Common myeloid progenitor, CD34-positive (primary cell): Measurements from ENCODE around the gene FLII.

Experiments
- CTCF ChIA-PET: fragments of 350-600 bp; sonication (Branson Sonifier 250); formaldehyde crosslinking; loops from one replicate; lab custom pipeline; 2021; ENCODE audit warnings: antibody characterized with exemption; lab: Charles Lee
- POLR2A ChIA-PET: fragments of 350-600 bp; sonication (Branson Sonifier 250); formaldehyde crosslinking; loops from one replicate; lab custom pipeline; 2021; ENCODE audit warnings: antibody characterized with exemption; lab: Charles Lee
- DNase-seq, 3 donors: peaks; one replicate each; pipeline versions ENCODE4 v3.0.0 to v3.0.0-alpha.2; 2013
- H3K27ac ChIP-seq, 2 experiments: 1 replicate in 1 of 2; 2 replicates in 1 of 2; pipeline ENCODE4 v1.7.0; 2013; ENCODE audit warnings: inconsistent platforms in 2 of 2, low read length in 2 of 2, mild to moderate bottlenecking in 2 of 2, low read depth in 1 of 2, moderate library complexity in 1 of 2; ENCODE audit not compliant: severe bottlenecking in 2 of 2, insufficient read depth in 1 of 2, poor library complexity in 1 of 2
- H3K27me3 ChIP-seq, 5 experiments: replicated peaks in 2 of 5; 1 replicate in 3 of 5; 2 replicates in 2 of 5; pipeline versions ENCODE4 v1.6.1 to v1.7.0; 2013; ENCODE audit warnings: low read length in 4 of 5, mild to moderate bottlenecking in 2 of 5, moderate library complexity in 2 of 5, inconsistent platforms in 1 of 5; ENCODE audit not compliant: insufficient read depth in 5 of 5, control insufficient read depth in 4 of 5
- H3K36me3 ChIP-seq, 4 experiments: 1 replicate in 2 of 4; 2 replicates in 2 of 4; pipeline versions ENCODE4 v1.6.1 to v1.7.0; 2013; ENCODE audit warnings: low read length in 3 of 4, control low read depth in 1 of 4, mild to moderate bottlenecking in 1 of 4; ENCODE audit not compliant: control insufficient read depth in 4 of 4, insufficient read depth in 4 of 4
- H3K4me1 ChIP-seq, 4 experiments: 1 replicate in 3 of 4; 2 replicates in 1 of 4; pipeline versions ENCODE4 v1.6.1 to v1.7.1; 2013; ENCODE audit warnings: low read length in 3 of 4, mild to moderate bottlenecking in 3 of 4, control low read depth in 1 of 4, inconsistent platforms in 1 of 4, moderate library complexity in 1 of 4; ENCODE audit not compliant: control insufficient read depth in 4 of 4, insufficient read depth in 4 of 4; ENCODE audit errors: control extremely low read depth in 1 of 4
- H3K4me3 ChIP-seq, 7 experiments: 1 replicate in 4 of 7; 2 replicates in 3 of 7; pipeline versions ENCODE4 v1.5.1 to v1.7.0; 2013; ENCODE audit warnings: mild to moderate bottlenecking in 7 of 7, low read length in 6 of 7, moderate library complexity in 6 of 7, inconsistent platforms in 2 of 7, low read depth in 2 of 7, control low read depth in 1 of 7; ENCODE audit not compliant: insufficient read depth in 4 of 7, control insufficient read depth in 1 of 7; ENCODE audit errors: extremely low read depth in 1 of 7
- H3K9me3 ChIP-seq, 5 experiments: 1 replicate in 4 of 5; 2 replicates in 1 of 5; pipeline versions ENCODE4 v1.6.1 to v1.7.1; 2013; ENCODE audit warnings: low read length in 4 of 5, mild to moderate bottlenecking in 2 of 5, inconsistent platforms in 1 of 5, low read depth in 1 of 5, moderate library complexity in 1 of 5; ENCODE audit not compliant: control insufficient read depth in 4 of 5, insufficient read depth in 2 of 5; ENCODE audit errors: control extremely low read depth in 1 of 5
- WGBS: methylation state at CpG from one replicate; pipeline ENCODE4 v1.1.5; 2013; ENCODE audit not compliant: insufficient coverage; 5-methylcytosine and 5-hydroxymethylcytosine counted together

The FLII gene

GRCh38 chr17:18213666-18214270 lies 44.8 kb downstream of the FLII start:
- Histone ChIP-seq H3K4me1 (peaks cover 0 to under 1% (median 0%) of the 10 kb centered on the region in 4 experiments), H3K9me3 (no peaks in the 10 kb centered on the region), H3K4me3 (no peak overlapping the region), H3K27me3 (no peaks in the 10 kb centered on the region), H3K36me3 (peaks cover 2 to 24% (median 17%) of the 10 kb centered on the region in 4 experiments), H3K27ac (no peak overlapping the region)
- CTCF ChIA-PET = interaction anchor here (1.1 kb wide), 1 partner anchor 10 kb away, joined by 4 read pairs; no protein-coding TSS in a partner anchor
- peak in 1 of 3 donors; percentile 7 for DNase-seq
- POLR2A ChIA-PET = no interaction called here
- WGBS = 82% methylated on average over 5 of the region's 7 CpGs

- H3K9me3 ChIP-seq = no peaks in the 10 kb centered on the region
- no peaks in the 10 kb centered on the region for H3K27me3 ChIP-seq
- WGBS = 97% methylated on average over 17 of the region's 19 CpGs
- no peaks in the 10 kb centered on the region for H3K4me1 ChIP-seq
- ChIA-PET CTCF (interaction anchor here (0.7 to 1.8 kb wide), 4 partner anchors 10 to 52 kb away, joined by 3 to 6 read pairs (median 4); no protein-coding TSS in a partner anchor), POLR2A (no interaction called here)
- no peak overlapping the region for H3K27ac ChIP-seq
- H3K36me3 ChIP-seq = peaks cover 11 to 71% (median 50%) of the 10 kb centered on the region in 4 experiments
- DNase-seq = no peak
- no peak overlapping the region for H3K4me3 ChIP-seq
Measured at GRCh38 chr17:18208092-18208491, 50.4 kb downstream of the FLII start.

GRCh38 chr17:18206962-18207361 lies 51.6 kb downstream of the FLII start:
- DNase-seq = no peak
- H3K27ac ChIP-seq = no peak overlapping the region
- CTCF ChIA-PET = interaction anchor here (1.1 to 1.8 kb wide), 2 partner anchors 11 to 14 kb away, joined by 3 to 6 read pairs; no protein-coding TSS in a partner anchor
- H3K4me3 ChIP-seq = no peak overlapping the region
- no peaks in the 10 kb centered on the region for H3K9me3 ChIP-seq
- POLR2A ChIA-PET = no interaction called here
- no peaks in the 10 kb centered on the region for H3K27me3 ChIP-seq
- H3K36me3 ChIP-seq = peaks cover 11 to 77% (median 54%) of the 10 kb centered on the region in 4 experiments
- H3K4me1 ChIP-seq = no peaks in the 10 kb centered on the region

GRCh38 chr17:18205861-18206260 lies 52.7 kb downstream of the FLII start:
- CTCF ChIA-PET = interaction anchor here (0.8 kb wide), 1 partner anchor 8 kb away, joined by 3 read pairs; no protein-coding TSS in a partner anchor
- H3K36me3 ChIP-seq = peaks cover 11 to 79% (median 56%) of the 10 kb centered on the region in 4 experiments
- H3K4me1 ChIP-seq = no peaks in the 10 kb centered on the region
- WGBS = 90% methylated on average over 2 of the region's 2 CpGs
- DNase-seq = no peak
- no peak overlapping the region for H3K4me3 ChIP-seq
- no peaks in the 10 kb centered on the region for H3K27me3 ChIP-seq
- H3K27ac ChIP-seq = no peak overlapping the region
- POLR2A ChIA-PET = no interaction called here
- H3K9me3 ChIP-seq = no peaks in the 10 kb centered on the region

GRCh38 chr17:18203308-18203707 lies 55.2 kb downstream of the FLII start:
- peaks cover 8 to 77% (median 51%) of the 10 kb centered on the region in 4 experiments for H3K36me3 ChIP-seq
- WGBS = 98% methylated on average over 6 of the region's 7 CpGs
- no peaks in the 10 kb centered on the region for H3K4me1 ChIP-seq
- CTCF ChIA-PET = interaction anchor here (0.7 to 3.1 kb wide), 4 partner anchors 10 to 93 kb away, joined by 3 to 10 read pairs (median 4); no protein-coding TSS in a partner anchor
- POLR2A ChIA-PET = no interaction called here
- DNase-seq = no peak
- H3K27ac ChIP-seq = no peak overlapping the region
- no peaks in the 10 kb centered on the region for H3K27me3 ChIP-seq
- no peaks in the 10 kb centered on the region for H3K9me3 ChIP-seq
- no peak overlapping the region for H3K4me3 ChIP-seq

GRCh38 chr17:18201108-18201507 lies 57.4 kb downstream of the FLII start:
- Histone ChIP-seq H3K4me1 (no peaks in the 10 kb centered on the region), H3K27ac (no peak overlapping the region), H3K4me3 (no peak overlapping the region), H3K27me3 (no peaks in the 10 kb centered on the region), H3K9me3 (no peaks in the 10 kb centered on the region), H3K36me3 (peaks cover 13 to 78% (median 54%) of the 10 kb centered on the region in 4 experiments)
- CTCF ChIA-PET = interaction anchor here (1.2 to 3.1 kb wide), 5 partner anchors 9 to 59 kb away, joined by 3 to 11 read pairs (median 7); no protein-coding TSS in a partner anchor
- DNase-seq = no peak
- WGBS = 90% methylated on average over 4 of the region's 4 CpGs
- POLR2A ChIA-PET = no interaction called here

GRCh38 chr17:18198530-18198929 lies 60.0 kb downstream of the FLII start:
- WGBS = 78% methylated on average over 4 of the region's 4 CpGs
- ChIA-PET POLR2A (no interaction called here), CTCF (interaction anchor here (0.9 to 2.5 kb wide), 6 partner anchors 10 to 57 kb away, joined by 3 to 11 read pairs (median 4); partner anchors contain the start of gene ALKBH5)
- Histone ChIP-seq H3K4me1 (no peaks in the 10 kb centered on the region), H3K4me3 (no peak overlapping the region), H3K9me3 (no peaks in the 10 kb centered on the region), H3K27ac (no peak overlapping the region), H3K36me3 (peaks cover 13 to 83% (median 57%) of the 10 kb centered on the region in 4 experiments), H3K27me3 (no peaks in the 10 kb centered on the region)
- DNase-seq = no peak
